HFF-Myc (cell line): ENCODE results near the gene RNF126.

Source experiments
- DNase-seq: peaks from one replicate; pipeline ENCODE4 v3.0.0-alpha.2; 2011; ENCODE audit warnings: low read depth; ENCODE audit errors: extremely low read depth
- H3K4me3 ChIP-seq: replicated peaks from 2 replicates; pipeline ENCODE4 v1.5.1; 2011; ENCODE audit warnings: low read depth, mild to moderate bottlenecking, control low read depth, low read length
- CTCF ChIP-seq: IDR thresholded peaks from 2 replicates; pipeline ENCODE4 v1.5.1; 2012; ENCODE audit warnings: mild to moderate bottlenecking, low read depth, low read length, control low read depth; ENCODE audit errors: missing control alignments

The RNF126 gene

GRCh38 chr19:602391-603301 is 60.4 kb downstream of the RNF126 start:
- no peak for DNase-seq
- TF ChIP-seq CTCF = no peak
- H3K4me3 ChIP-seq = no peak overlapping the region

- H3K4me3 ChIP-seq = no peak overlapping the region
- no peak for DNase-seq
- TF ChIP-seq CTCF = no peak
Observed at GRCh38 chr19:601790-602189, 61.2 kb downstream of the RNF126 start.

- DNase-seq = no peak
- TF ChIP-seq CTCF = no peak
- no peak overlapping the region for H3K4me3 ChIP-seq
Observed at GRCh38 chr19:601310-601709, 61.7 kb downstream of the RNF126 start.
